Glutamatergic neuron (in vitro differentiated cells): ENCODE measurements around the gene CD47. TPM values are rescaled to one million over a fixed set of nuclear protein-coding genes. Genes with fewer than 3 reads are reported as not detected.

ENCODE experiments used
- DNase-seq: peaks from one replicate; pipeline ENCODE4 v3.0.0; 2022
- H3K27ac Mint-ChIP-seq: one replicate; pipeline ENCODE4 v1.8.0; 2020; ENCODE audit warnings: mild to moderate bottlenecking, mixed read lengths, inconsistent platforms; ENCODE audit not compliant: unreplicated experiment
- H3K27me3 Mint-ChIP-seq: one replicate; pipeline ENCODE4 v1.8.0; 2020; ENCODE audit warnings: mild to moderate bottlenecking, moderate library complexity, mixed read lengths, inconsistent platforms; ENCODE audit not compliant: unreplicated experiment
- H3K36me3 Mint-ChIP-seq: one replicate; pipeline ENCODE4 v1.8.0; 2020; ENCODE audit warnings: mild to moderate bottlenecking, mixed read lengths, inconsistent platforms; ENCODE audit not compliant: unreplicated experiment
- H3K4me1 Mint-ChIP-seq: one replicate; pipeline ENCODE4 v1.8.0; 2020; ENCODE audit warnings: mild to moderate bottlenecking, low read depth, mixed read lengths, inconsistent platforms; ENCODE audit not compliant: unreplicated experiment
- H3K4me3 Mint-ChIP-seq: one replicate; pipeline ENCODE4 v1.8.0; 2020; ENCODE audit warnings: mild to moderate bottlenecking, mixed read lengths, inconsistent platforms; ENCODE audit not compliant: unreplicated experiment
- H3K9me3 Mint-ChIP-seq: one replicate; pipeline ENCODE4 v1.8.0; 2020; ENCODE audit warnings: mild to moderate bottlenecking, moderate library complexity, mixed read lengths, inconsistent platforms; ENCODE audit not compliant: unreplicated experiment
- total RNA-seq: library from RNA; stranded (reverse); fragmentation: NEBNext Ultra II Directional; extraction: Animal tissue kit (Norgen Biotek cat#: 25700); gene quantifications from one replicate; pipeline ENCODE4 v1.2.1, GENCODE V29; 2021; ENCODE audit not compliant: unreplicated experiment
- TF ChIP-seq, protein P1 (sequence below): fragments of 200-600 bp; sonication (generic); IDR thresholded peaks from one replicate; pipeline ENCODE4 v1.5.0; 2021; ENCODE audit not compliant: partially characterized antibody, unreplicated experiment

Gene CD47
- total RNA-seq, 1 donor from 2014 or later, result 507 TPM

DNA sequence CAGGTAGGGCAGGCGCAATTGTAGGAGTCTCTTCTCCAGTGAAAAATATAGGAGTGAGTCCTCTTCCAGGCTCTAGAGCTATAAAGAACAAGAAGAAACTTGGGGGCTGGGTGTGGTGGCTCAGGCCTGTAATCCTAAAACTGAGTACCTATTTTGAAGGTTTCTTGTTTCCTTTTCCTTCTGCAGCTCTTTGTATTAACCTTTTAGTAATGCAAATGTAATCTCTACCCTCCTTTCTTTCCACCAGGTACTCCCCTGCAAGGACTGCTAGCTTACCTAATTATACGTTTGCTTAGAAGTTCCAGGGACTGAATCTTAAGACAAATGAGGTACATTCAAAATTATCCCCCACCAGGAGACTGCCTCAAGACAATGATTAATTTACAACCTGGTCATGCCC is 75.9 kb downstream of the CD47 start:
- Mint-ChIP-seq H3K9me3 (no peaks in the 10 kb centered on the region), H3K4me3 (no peak overlapping the region), H3K36me3 (no peaks in the 10 kb centered on the region), H3K27me3 (peaks cover 1% of the 10 kb centered on the region), H3K27ac (no peak overlapping the region), H3K4me1 (peaks cover 5% of the 10 kb centered on the region)
- TF ChIP-seq, protein P1, sequence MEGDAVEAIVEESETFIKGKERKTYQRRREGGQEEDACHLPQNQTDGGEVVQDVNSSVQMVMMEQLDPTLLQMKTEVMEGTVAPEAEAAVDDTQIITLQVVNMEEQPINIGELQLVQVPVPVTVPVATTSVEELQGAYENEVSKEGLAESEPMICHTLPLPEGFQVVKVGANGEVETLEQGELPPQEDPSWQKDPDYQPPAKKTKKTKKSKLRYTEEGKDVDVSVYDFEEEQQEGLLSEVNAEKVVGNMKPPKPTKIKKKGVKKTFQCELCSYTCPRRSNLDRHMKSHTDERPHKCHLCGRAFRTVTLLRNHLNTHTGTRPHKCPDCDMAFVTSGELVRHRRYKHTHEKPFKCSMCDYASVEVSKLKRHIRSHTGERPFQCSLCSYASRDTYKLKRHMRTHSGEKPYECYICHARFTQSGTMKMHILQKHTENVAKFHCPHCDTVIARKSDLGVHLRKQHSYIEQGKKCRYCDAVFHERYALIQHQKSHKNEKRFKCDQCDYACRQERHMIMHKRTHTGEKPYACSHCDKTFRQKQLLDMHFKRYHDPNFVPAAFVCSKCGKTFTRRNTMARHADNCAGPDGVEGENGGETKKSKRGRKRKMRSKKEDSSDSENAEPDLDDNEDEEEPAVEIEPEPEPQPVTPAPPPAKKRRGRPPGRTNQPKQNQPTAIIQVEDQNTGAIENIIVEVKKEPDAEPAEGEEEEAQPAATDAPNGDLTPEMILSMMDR, result no peak
- no peak for DNase-seq

GRCh38 chr3:108013141-108014055 is 77.4 kb downstream of the CD47 start:
- Mint-ChIP-seq H3K36me3 (no peaks in the 10 kb centered on the region), H3K4me1 (peaks cover 15% of the 10 kb centered on the region), H3K27ac (no peak overlapping the region), H3K9me3 (no peaks in the 10 kb centered on the region), H3K27me3 (peaks cover 1% of the 10 kb centered on the region), H3K4me3 (no peak overlapping the region)
- DNase-seq, result no peak
- TF ChIP-seq, protein P1, result no peak

DNA sequence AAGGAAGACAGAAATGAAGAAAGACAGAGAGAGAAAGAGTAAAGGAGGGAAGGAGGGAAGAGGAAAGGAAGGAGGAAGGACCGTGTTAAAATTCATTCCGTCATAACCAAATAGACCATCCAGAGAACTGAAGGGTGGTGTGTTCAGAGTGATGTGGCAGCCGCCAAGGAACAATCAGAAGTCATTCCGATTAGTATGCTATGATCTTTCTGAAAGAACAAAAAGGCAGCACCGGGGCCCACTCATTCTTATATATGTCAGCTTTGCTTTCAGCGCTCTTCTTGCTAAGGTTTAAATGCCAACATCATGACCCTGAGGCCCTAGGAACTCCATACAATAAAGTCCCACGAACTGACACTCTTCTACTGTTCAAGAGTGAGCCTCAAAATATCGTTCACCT is 78.5 kb downstream of the CD47 start:
- Mint-ChIP-seq H3K9me3 (peaks cover 5% of the 10 kb centered on the region), H3K36me3 (no peaks in the 10 kb centered on the region), H3K27me3 (peaks cover 1% of the 10 kb centered on the region), H3K27ac (no peak overlapping the region), H3K4me1 (peaks cover 21% of the 10 kb centered on the region), H3K4me3 (no peak overlapping the region)
- TF ChIP-seq, protein P1, result no peak
- DNase-seq, result no peak

DNA sequence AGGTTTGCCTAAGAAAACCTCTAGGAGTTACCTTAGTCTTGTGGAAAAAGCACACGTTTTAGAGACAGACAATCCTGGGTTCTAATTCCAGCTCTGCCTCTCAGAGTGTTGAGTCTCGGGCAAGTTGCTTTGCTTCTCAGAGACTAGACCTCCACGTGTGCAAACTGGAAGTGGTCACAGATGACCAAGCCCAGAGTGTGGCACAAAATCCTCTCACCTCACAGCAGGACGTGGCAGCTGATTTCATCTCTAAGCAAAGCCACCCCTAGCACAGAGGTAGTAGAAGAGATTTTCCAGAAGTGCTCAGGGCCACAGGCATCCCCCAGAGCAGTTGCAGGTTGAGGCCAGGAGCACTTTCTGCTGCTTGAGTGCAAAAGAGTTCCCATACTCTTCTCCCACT is 79.2 kb downstream of the CD47 start:
- Mint-ChIP-seq H3K4me3 (no peak overlapping the region), H3K27ac (no peak overlapping the region), H3K4me1 (peaks cover 21% of the 10 kb centered on the region), H3K36me3 (no peaks in the 10 kb centered on the region), H3K27me3 (peaks cover 1% of the 10 kb centered on the region), H3K9me3 (peaks cover 5% of the 10 kb centered on the region)
- TF ChIP-seq, protein P1, result no peak
- no peak for DNase-seq
